ENCODE data around the gene JAKMIP3. TPM values are rescaled to one million over a fixed set of nuclear protein-coding genes. Genes with fewer than 3 reads are reported as not detected.

The JAKMIP3 gene
- total RNA-seq, 1 experiment from 2014 or later = 0.51 TPM

DNA sequence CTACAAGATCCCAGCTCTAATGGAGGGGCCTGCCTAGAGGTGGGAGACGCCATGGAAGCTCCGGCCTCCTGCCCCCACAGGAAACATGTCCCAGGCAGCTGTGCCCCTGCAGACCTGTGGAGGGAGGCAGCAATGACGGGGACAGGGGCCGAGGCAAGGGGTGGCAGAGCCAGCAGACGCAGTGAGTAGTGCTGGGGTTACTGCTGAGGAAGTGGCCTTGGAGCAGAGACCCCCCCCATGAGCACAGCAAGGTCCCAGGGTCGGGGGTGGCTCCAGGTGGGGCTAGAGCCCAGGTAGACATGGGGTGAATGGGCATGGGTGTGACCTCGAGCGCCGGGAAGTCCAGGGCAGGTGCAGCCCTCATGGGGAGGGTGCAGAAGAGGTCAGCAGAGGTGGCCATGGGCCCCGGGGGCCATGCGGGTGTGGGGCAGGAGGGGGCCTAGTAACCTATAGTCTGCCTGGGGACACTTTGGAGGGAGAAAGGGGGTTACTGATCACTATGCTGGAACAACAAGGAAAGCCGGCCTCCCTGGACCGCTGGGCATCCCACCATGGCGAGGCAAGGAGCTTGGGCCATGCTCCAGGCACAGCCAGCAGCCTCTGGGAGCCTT, 45.5 kb downstream of the JAKMIP3 start:
- no peak for DNase-seq (ENCODE audit: low read depth)

DNA sequence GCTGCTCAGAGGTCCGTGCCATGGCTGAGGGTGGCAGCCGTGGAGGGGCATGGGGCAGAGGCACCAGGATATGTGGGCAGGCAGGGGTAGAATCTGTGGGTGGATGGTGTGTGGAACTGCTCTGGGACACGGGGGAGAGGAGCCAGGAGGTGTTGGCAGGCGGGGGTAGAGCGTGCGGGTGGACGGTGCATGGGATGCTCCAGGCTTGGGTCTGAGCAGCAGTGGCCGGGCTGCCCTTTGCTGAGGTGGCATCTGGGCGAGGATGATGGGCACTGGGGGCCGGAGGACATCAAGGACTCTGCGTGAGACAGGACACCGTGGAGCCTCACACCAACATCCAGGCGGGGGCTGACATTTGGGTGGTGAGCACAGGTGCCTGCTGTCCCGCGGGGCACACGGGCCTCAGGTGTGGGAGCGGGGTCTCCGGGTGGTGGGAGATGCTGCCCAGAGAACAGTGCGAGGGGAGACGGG, 46.2 kb downstream of the JAKMIP3 start:
- no peak for DNase-seq (ENCODE audit: low read depth)

- no peak for DNase-seq (ENCODE audit: low read depth)
Observed at GRCh38 chr10:132112611-132113010, 46.9 kb downstream of the JAKMIP3 start.

GRCh38 chr10:132113206-132113605, 47.5 kb downstream of the JAKMIP3 start:
- DNase-seq (ENCODE audit: low read depth) = no peak

- DNase-seq (ENCODE audit: low read depth) = no peak
Observed at GRCh38 chr10:132113766-132114365, 48.1 kb downstream of the JAKMIP3 start.

GRCh38 chr10:132114953-132115520, 49.3 kb downstream of the JAKMIP3 start:
- no peak for DNase-seq (ENCODE audit: low read depth)

Other genes starting within 250 kb of the JAKMIP3 start
- gene PPP2R2D, start 164.9 kb upstream of the JAKMIP3 start, total RNA-seq (2014; rRNA removed; shearing (Covaris generic)) = 15.8 and 22.3 TPM in 2 replicates
- 52.9 and 53.5 TPM in 2 replicates for gene BNIP3, start 84.0 kb upstream of the JAKMIP3 start, total RNA-seq (2014; rRNA removed; shearing (Covaris generic))
- 6.7 and 7.1 TPM in 2 replicates for gene DPYSL4, start 121.0 kb downstream of the JAKMIP3 start, total RNA-seq (2014; rRNA removed; shearing (Covaris generic))
- 6.4 and 9.3 TPM in 2 replicates for gene STK32C, start 242.0 kb downstream of the JAKMIP3 start, total RNA-seq (2014; rRNA removed; shearing (Covaris generic))